ENCODE measurements around the gene TBC1D8.

GRCh38 chr2:101038455-101039255, 112.5 kb downstream of the TBC1D8 start:
- TF ChIP-seq, protein P1, sequence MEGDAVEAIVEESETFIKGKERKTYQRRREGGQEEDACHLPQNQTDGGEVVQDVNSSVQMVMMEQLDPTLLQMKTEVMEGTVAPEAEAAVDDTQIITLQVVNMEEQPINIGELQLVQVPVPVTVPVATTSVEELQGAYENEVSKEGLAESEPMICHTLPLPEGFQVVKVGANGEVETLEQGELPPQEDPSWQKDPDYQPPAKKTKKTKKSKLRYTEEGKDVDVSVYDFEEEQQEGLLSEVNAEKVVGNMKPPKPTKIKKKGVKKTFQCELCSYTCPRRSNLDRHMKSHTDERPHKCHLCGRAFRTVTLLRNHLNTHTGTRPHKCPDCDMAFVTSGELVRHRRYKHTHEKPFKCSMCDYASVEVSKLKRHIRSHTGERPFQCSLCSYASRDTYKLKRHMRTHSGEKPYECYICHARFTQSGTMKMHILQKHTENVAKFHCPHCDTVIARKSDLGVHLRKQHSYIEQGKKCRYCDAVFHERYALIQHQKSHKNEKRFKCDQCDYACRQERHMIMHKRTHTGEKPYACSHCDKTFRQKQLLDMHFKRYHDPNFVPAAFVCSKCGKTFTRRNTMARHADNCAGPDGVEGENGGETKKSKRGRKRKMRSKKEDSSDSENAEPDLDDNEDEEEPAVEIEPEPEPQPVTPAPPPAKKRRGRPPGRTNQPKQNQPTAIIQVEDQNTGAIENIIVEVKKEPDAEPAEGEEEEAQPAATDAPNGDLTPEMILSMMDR (IDR thresholded peaks at IDR 0.05) = peak; percentile 34
- TF ChIP-seq EZH2phosphoT487 (IDR thresholded peaks at IDR 0.05) = no peak

Data from neural progenitor cell (in vitro differentiated cells).